Mammary epithelial cell (primary cell): Measurements from ENCODE around the gene POMP.
A peak's percentile ranks its signal among the peaks of the same experiment; 100 is the strongest.

Experiments
- EZH2 ChIP-seq: IDR thresholded peaks from 2 replicates; pipeline ENCODE4 v1.6.1; 2012; ENCODE audit warnings: low read length, inconsistent platforms, borderline replicate concordance
- TF ChIP-seq, protein P1 (sequence below), 2 donors: IDR thresholded peaks in 1 of 2; conservative IDR thresholded peaks in 1 of 2; 2 replicates each; pipeline ENCODE4 v1.5.1; 2011 to 2012; ENCODE audit warnings: inconsistent platforms in 2 of 2, low read length in 2 of 2, mild to moderate bottlenecking in 2 of 2, control low read depth in 1 of 2, low read depth in 1 of 2; ENCODE audit not compliant: insufficient read depth in 1 of 2; ENCODE audit errors: extremely low read depth in 1 of 2

DNA sequence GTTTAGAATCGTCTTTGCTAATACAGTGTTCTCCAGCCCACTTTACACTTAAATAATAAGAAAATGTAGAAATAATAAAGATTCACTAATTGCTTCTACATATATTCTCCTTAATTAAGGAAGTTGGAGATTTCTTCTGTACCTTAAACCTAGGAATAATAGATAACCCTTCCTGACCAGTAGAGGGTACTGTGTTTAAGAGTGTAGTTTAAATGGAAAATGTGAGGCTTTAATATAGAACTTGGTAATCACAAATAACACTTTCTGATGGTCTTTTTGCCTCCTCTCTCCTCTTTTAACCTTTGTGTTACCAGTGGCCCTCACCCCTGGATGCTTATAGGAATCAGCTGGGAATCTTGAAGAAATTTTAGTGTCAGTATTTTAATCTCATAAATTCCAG, 20.7 kb downstream of the POMP start:
- TF ChIP-seq, protein P1, sequence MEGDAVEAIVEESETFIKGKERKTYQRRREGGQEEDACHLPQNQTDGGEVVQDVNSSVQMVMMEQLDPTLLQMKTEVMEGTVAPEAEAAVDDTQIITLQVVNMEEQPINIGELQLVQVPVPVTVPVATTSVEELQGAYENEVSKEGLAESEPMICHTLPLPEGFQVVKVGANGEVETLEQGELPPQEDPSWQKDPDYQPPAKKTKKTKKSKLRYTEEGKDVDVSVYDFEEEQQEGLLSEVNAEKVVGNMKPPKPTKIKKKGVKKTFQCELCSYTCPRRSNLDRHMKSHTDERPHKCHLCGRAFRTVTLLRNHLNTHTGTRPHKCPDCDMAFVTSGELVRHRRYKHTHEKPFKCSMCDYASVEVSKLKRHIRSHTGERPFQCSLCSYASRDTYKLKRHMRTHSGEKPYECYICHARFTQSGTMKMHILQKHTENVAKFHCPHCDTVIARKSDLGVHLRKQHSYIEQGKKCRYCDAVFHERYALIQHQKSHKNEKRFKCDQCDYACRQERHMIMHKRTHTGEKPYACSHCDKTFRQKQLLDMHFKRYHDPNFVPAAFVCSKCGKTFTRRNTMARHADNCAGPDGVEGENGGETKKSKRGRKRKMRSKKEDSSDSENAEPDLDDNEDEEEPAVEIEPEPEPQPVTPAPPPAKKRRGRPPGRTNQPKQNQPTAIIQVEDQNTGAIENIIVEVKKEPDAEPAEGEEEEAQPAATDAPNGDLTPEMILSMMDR (conservative IDR thresholded peaks at IDR 0.05 in 1 of 2, IDR thresholded peaks at IDR 0.05 in 1 of 2; ENCODE audit: extremely low read depth in 1 of 2, insufficient read depth in 1 of 2, low read depth in 1 of 2, low read length in 2 of 2): peak; percentile 38 to 42
- TF ChIP-seq EZH2: no peak
